ENCODE results near the gene SYNJ1. TPM values are rescaled to one million over a fixed set of nuclear protein-coding genes. Genes with fewer than 3 reads are reported as not detected.
"Not testable (repeated sequence)": the region's sequence is repeated elsewhere in the genome, so short reads cannot be mapped to it uniquely, and the experiment has no call there.

SYNJ1 gene
- total RNA-seq, 1 experiment from 2014 or later, result 4.2 TPM

- TF ChIP-seq MAX (CRISPR knock-in tag; IDR thresholded peaks at IDR 0.05) (no peak), ZNF416 (CRISPR knock-in tag; IDR thresholded peaks at IDR 0.05) (no peak), FOXK1 (CRISPR knock-in tag; IDR thresholded peaks at IDR 0.05) (no peak), STAT6 (CRISPR knock-in tag; conservative IDR thresholded peaks at IDR 0.05; ENCODE audit: low read depth) (no peak), EMX1 (CRISPR knock-in tag; IDR thresholded peaks at IDR 0.05) (no peak), MYBL2 (CRISPR knock-in tag; IDR thresholded peaks at IDR 0.05) (no peak)
These were observed 13.5 kb upstream of the SYNJ1 start (continued) for GRCh38 chr21:32741336-32741735.

- Mint-ChIP-seq H3K9me3 (no peaks in the 10 kb centered on the region), H3K27me3 (ENCODE audit: low read depth) (no peaks in the 10 kb centered on the region), H3K4me1 (peaks cover 14% of the 10 kb centered on the region), H3K27ac (peak overlapping the region; percentile 82; the same call in 1 of the 2 replicates), H3K36me3 (peaks cover 57% of the 10 kb centered on the region), H3K4me3 (no peak overlapping the region)
- ChIA-PET POLR2A (no interaction called here), CTCF (no interaction called here)
- DNase-seq (ENCODE audit: low spot score) (no peak), ATAC-seq (no peak)
- no peak for TF ChIP-seq AFF4 (CRISPR knock-in tag; IDR thresholded peaks at IDR 0.05; ENCODE audit: borderline replicate concordance)
- no peak for TF ChIP-seq AR (CRISPR knock-in tag; IDR thresholded peaks at IDR 0.05)
- no peak for TF ChIP-seq TP53 (CRISPR knock-in tag; IDR thresholded peaks at IDR 0.05)
- no peak for TF ChIP-seq SOX15 (CRISPR knock-in tag; IDR thresholded peaks at IDR 0.05)
- TF ChIP-seq CBFB (CRISPR knock-in tag; IDR thresholded peaks at IDR 0.05; ENCODE audit: low read depth), result no peak
- no peak for TF ChIP-seq JUN (CRISPR knock-in tag; IDR thresholded peaks at IDR 0.05)
- no peak for TF ChIP-seq ETV6 (CRISPR knock-in tag; IDR thresholded peaks at IDR 0.05)
- TF ChIP-seq CREB1 (CRISPR knock-in tag; IDR thresholded peaks at IDR 0.05), result no peak
- TF ChIP-seq ZNF263 (CRISPR knock-in tag; IDR thresholded peaks at IDR 0.05; ENCODE audit: low read depth), result no peak
- TF ChIP-seq ATF6 (CRISPR knock-in tag; IDR thresholded peaks at IDR 0.05), result no peak
- TF ChIP-seq ARID4B (CRISPR knock-in tag; IDR thresholded peaks at IDR 0.05; ENCODE audit: borderline replicate concordance), result no peak
- TF ChIP-seq CDX4 (CRISPR knock-in tag; IDR thresholded peaks at IDR 0.05; ENCODE audit: borderline replicate concordance), result no peak
These were observed 12.1 kb upstream of the SYNJ1 start for GRCh38 chr21:32739946-32740345.

- POLR2A ChIA-PET, result interaction anchor here (1.2 kb wide), 1 partner anchor 9 kb away, joined by 5 read pairs; no protein-coding TSS in a partner anchor
- Mint-ChIP-seq H3K4me1 (peaks cover 14% of the 10 kb centered on the region), H3K27ac (0 out of 2 replicates have a peak overlapping the region, but pooled peaks have one; percentile 43), H3K36me3 (peaks cover 26% of the 10 kb centered on the region)
- ATAC-seq; CTCF ChIA-PET; DNase-seq (ENCODE audit: low spot score); H3K27me3 Mint-ChIP-seq (ENCODE audit: low read depth); H3K9me3 Mint-ChIP-seq; H3K4me3 Mint-ChIP-seq: not testable (repeated sequence)
These were observed 8.3 kb upstream of the SYNJ1 start for GRCh38 chr21:32736083-32736482.
